Endothelial cell (in vitro differentiated cells): ENCODE data around the gene ATXN7L3. TPM values are rescaled to one million over a fixed set of nuclear protein-coding genes. Genes with fewer than 3 reads are reported as not detected.

Experiments used
- DNase-seq: peaks from one replicate; pipeline ENCODE4 v3.0.0; 2021; ENCODE audit warnings: low spot score
- H3K27ac Mint-ChIP-seq: one replicate; pipeline ENCODE4 v1.8.0; 2021; ENCODE audit warnings: mixed read lengths, inconsistent platforms; ENCODE audit not compliant: unreplicated experiment
- H3K27me3 Mint-ChIP-seq: one replicate; pipeline ENCODE4 v1.8.0; 2021; ENCODE audit warnings: mild to moderate bottlenecking, moderate library complexity, mixed read lengths, inconsistent platforms; ENCODE audit not compliant: unreplicated experiment
- H3K36me3 Mint-ChIP-seq: one replicate; pipeline ENCODE4 v1.8.0; 2021; ENCODE audit warnings: mild to moderate bottlenecking, low read depth, mixed read lengths, inconsistent platforms; ENCODE audit not compliant: unreplicated experiment
- H3K4me1 Mint-ChIP-seq: one replicate; pipeline ENCODE4 v1.8.0; 2021; ENCODE audit warnings: mild to moderate bottlenecking, mixed read lengths, inconsistent platforms; ENCODE audit not compliant: unreplicated experiment
- H3K4me3 Mint-ChIP-seq: one replicate; pipeline ENCODE4 v1.8.0; 2021; ENCODE audit warnings: mild to moderate bottlenecking, mixed read lengths, inconsistent platforms; ENCODE audit not compliant: unreplicated experiment
- H3K9me3 Mint-ChIP-seq: one replicate; pipeline ENCODE4 v1.8.0; 2021; ENCODE audit warnings: mixed read lengths, inconsistent platforms; ENCODE audit not compliant: unreplicated experiment
- CTCF ChIP-seq: fragments of 200-600 bp; sonication (generic); IDR thresholded peaks from one replicate; pipeline ENCODE4 v1.5.0; 2021; ENCODE audit warnings: antibody characterized with exemption; ENCODE audit not compliant: unreplicated experiment
- total RNA-seq: library from RNA; stranded (reverse); fragmentation: NEBNext Ultra II Directional; extraction: Animal tissue kit (Norgen Biotek cat#: 25700); gene quantifications from one replicate; pipeline ENCODE4 v1.2.1, GENCODE V29; 2021; ENCODE audit not compliant: unreplicated experiment

The ATXN7L3 gene
- total RNA-seq, 1 donor from 2014 or later, result 152 TPM

- peak; percentile 33 for DNase-seq
- peaks cover 12% of the 10 kb centered on the region for H3K27me3 Mint-ChIP-seq
- no peak overlapping the region for H3K27ac Mint-ChIP-seq
- peaks cover 15% of the 10 kb centered on the region for H3K36me3 Mint-ChIP-seq
- peaks cover 18% of the 10 kb centered on the region for H3K4me1 Mint-ChIP-seq
- H3K4me3 Mint-ChIP-seq, result peak overlapping the region; percentile 29
- TF ChIP-seq CTCF, result no peak
- no peaks in the 10 kb centered on the region for H3K9me3 Mint-ChIP-seq
Measured at GRCh38 chr17:44205962-44206824, 6.5 kb upstream of the ATXN7L3 start.

GRCh38 chr17:44204441-44204882 lies 4.8 kb upstream of the ATXN7L3 start:
- H3K9me3 Mint-ChIP-seq, result no peaks in the 10 kb centered on the region
- no peak overlapping the region for H3K4me3 Mint-ChIP-seq
- peaks cover 16% of the 10 kb centered on the region for H3K36me3 Mint-ChIP-seq
- peaks cover 14% of the 10 kb centered on the region for H3K27me3 Mint-ChIP-seq
- H3K4me1 Mint-ChIP-seq, result peaks cover 25% of the 10 kb centered on the region
- no peak overlapping the region for H3K27ac Mint-ChIP-seq
- TF ChIP-seq CTCF, result no peak
- DNase-seq, result no peak

GRCh38 chr17:44203731-44204440 lies 4.2 kb upstream of the ATXN7L3 start:
- Mint-ChIP-seq H3K4me1 (peaks cover 25% of the 10 kb centered on the region), H3K27ac (peak overlapping the region; percentile 5), H3K4me3 (peak overlapping the region; percentile 20), H3K9me3 (no peaks in the 10 kb centered on the region), H3K36me3 (peaks cover 15% of the 10 kb centered on the region), H3K27me3 (peaks cover 14% of the 10 kb centered on the region)
- DNase-seq, result peak; percentile 54
- TF ChIP-seq CTCF, result peak; percentile 94

GRCh38 chr17:44202756-44203155 lies 3.1 kb upstream of the ATXN7L3 start:
- no peak overlapping the region for H3K27ac Mint-ChIP-seq
- DNase-seq, result no peak
- H3K4me3 Mint-ChIP-seq, result no peak overlapping the region
- H3K27me3 Mint-ChIP-seq, result peaks cover 14% of the 10 kb centered on the region
- H3K4me1 Mint-ChIP-seq, result peaks cover 27% of the 10 kb centered on the region
- H3K9me3 Mint-ChIP-seq, result no peaks in the 10 kb centered on the region
- peaks cover 8% of the 10 kb centered on the region for H3K36me3 Mint-ChIP-seq
- no peak for TF ChIP-seq CTCF
